Omental fat pad (tissue), 4 donors: ENCODE measurements around the gene DYNC2LI1. TPM values are rescaled to one million over a fixed set of nuclear protein-coding genes. Genes with fewer than 3 reads are reported as not detected.

Source experiments
- ATAC-seq: fragments of 150-250 bp; one replicate; pipeline ENCODE4 v1.9.1; 2016; ENCODE audit warnings: mild to moderate bottlenecking, moderate library complexity; ENCODE audit not compliant: low FRiP score
- DNase-seq: peaks from one replicate; pipeline ENCODE4 v3.0.0-alpha.2; 2019; ENCODE audit warnings: low spot score
- CTCF ChIP-seq, 3 donors: fragments of 450-650 bp; IDR thresholded peaks; one replicate each; pipeline ENCODE4 v1.5.1; 2016 to 2017; ENCODE audit warnings: antibody characterized with exemption in 3 of 3, mild to moderate bottlenecking in 3 of 3, moderate library complexity in 2 of 3
- total RNA-seq, 4 donors: library from RNA; depleted of rRNA; stranded (reverse); fragments of >200 nt; gene quantifications; one replicate each; pipeline ENCODE4 v1.1.0, GENCODE V29; 2016

Gene DYNC2LI1
- total RNA-seq, 4 donors from 2014 or later, result 13.2 to 24.3 (median 17.1) TPM

- DNase-seq (no peak), ATAC-seq (no peak)
- TF ChIP-seq CTCF (IDR thresholded peaks at IDR 0.05), result no peak
These were observed 63.2 kb downstream of the DYNC2LI1 start for GRCh38 chr2:43837033-43837432.

- no peak for DNase-seq
- ATAC-seq, result no peak
- no peak for TF ChIP-seq CTCF (IDR thresholded peaks at IDR 0.05)
These were observed 64.2 kb downstream of the DYNC2LI1 start for GRCh38 chr2:43837831-43838559.

- no peak for TF ChIP-seq CTCF (IDR thresholded peaks at IDR 0.05)
- no peak for ATAC-seq
- DNase-seq, result no peak
These were observed 64.9 kb downstream of the DYNC2LI1 start, which contains the start of the genes ABCG5 and ABCG8 for GRCh38 chr2:43838560-43839267. Gene ABCG5, minus strand, starts transcription at chr2:43838839. Its CDS starts 160 bp downstream, at chr2:43838679. Gene ABCG8, plus strand, starts transcription at chr2:43838971. Its CDS starts 83 bp downstream, at chr2:43839054.

GRCh38 chr2:43839776-43840564 lies 66.1 kb downstream of the DYNC2LI1 start:
- no peak for ATAC-seq
- TF ChIP-seq CTCF (IDR thresholded peaks at IDR 0.05), result no peak
- no peak for DNase-seq

- no peak for DNase-seq
- TF ChIP-seq CTCF (IDR thresholded peaks at IDR 0.05), result no peak
- ATAC-seq, result no peak
These were observed 67.1 kb downstream of the DYNC2LI1 start for GRCh38 chr2:43840965-43841364.

- TF ChIP-seq CTCF (IDR thresholded peaks at IDR 0.05), result no peak
- DNase-seq (no peak), ATAC-seq (no peak)
These were observed 68.4 kb downstream of the DYNC2LI1 start for GRCh38 chr2:43841949-43842865.
